Progenitor cell of endocrine pancreas (in vitro differentiated cells): ENCODE measurements around the gene BMS1. TPM values are rescaled to one million over a fixed set of nuclear protein-coding genes. Genes with fewer than 3 reads are reported as not detected.

Experiments
- DNase-seq: peaks from one replicate; pipeline ENCODE4 v3.0.0; 2021; ENCODE audit warnings: low spot score; ENCODE audit not compliant: unreplicated experiment
- H3K27ac Mint-ChIP-seq: 2 replicates; pipeline ENCODE4 v1.8.0; 2021; ENCODE audit warnings: mild to moderate bottlenecking, moderate library complexity, mixed read lengths
- H3K27me3 Mint-ChIP-seq: 2 replicates; pipeline ENCODE4 v1.8.0; 2021; ENCODE audit warnings: mixed read lengths
- H3K36me3 Mint-ChIP-seq: 2 replicates; pipeline ENCODE4 v1.8.0; 2022; ENCODE audit warnings: mixed read lengths; ENCODE audit not compliant: insufficient read depth
- H3K4me1 Mint-ChIP-seq: 2 replicates; pipeline ENCODE4 v1.8.0; 2021; ENCODE audit warnings: low read depth, mixed read lengths
- H3K4me3 Mint-ChIP-seq: 2 replicates; pipeline ENCODE4 v1.8.0; 2021; ENCODE audit warnings: low read depth, mild to moderate bottlenecking, moderate library complexity, mixed read lengths
- H3K9me3 Mint-ChIP-seq: 2 replicates; pipeline ENCODE4 v1.8.0; 2021; ENCODE audit warnings: low read depth, mixed read lengths
- CTCF ChIP-seq: fragments of 200-600 bp; sonication (generic); IDR thresholded peaks from one replicate; pipeline ENCODE4 v1.5.0; 2021; ENCODE audit warnings: antibody characterized with exemption, mild to moderate bottlenecking; ENCODE audit not compliant: unreplicated experiment
- total RNA-seq: library from RNA; stranded (reverse); gene quantifications from 2 replicates; pipeline ENCODE4 v1.2.1, GENCODE V29; 2021

The BMS1 gene
- total RNA-seq, 1 donor from 2014 or later: 22.4 TPM

DNA sequence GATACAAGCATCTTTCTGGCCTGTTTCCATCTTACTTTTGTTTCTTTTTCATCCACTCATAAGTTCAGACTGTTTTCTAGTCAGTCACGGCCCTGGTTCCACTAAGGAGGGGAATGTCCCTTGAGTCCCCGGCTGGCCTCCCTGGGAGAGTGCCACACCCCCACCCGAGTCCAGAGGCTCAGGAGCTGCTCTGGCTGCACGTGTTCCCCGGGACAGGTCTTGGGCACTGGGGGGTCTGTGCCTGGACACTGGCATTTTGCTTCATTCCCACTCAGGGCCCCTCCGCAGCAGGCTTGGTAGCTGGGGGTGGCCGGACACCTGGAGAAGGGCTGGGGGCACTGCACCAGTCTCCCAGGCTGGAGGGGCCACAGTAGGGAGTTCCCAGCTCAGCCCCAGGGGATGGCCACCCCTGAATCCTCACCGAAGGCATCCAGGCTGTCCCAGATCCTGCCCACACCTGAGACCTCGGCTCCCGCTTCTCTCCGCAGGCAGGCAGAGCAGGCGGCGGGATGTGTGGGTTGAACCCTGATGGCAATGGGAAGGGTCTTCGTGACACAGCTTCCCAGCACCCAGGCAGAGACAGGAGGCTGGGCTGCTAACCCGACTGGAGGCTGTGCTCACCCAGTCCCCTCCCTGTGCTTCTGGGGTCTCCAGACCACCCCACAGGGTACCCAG lies 92.3 kb downstream of the BMS1 start:
- Mint-ChIP-seq H3K27ac (no peak overlapping the region), H3K4me3 (no peak overlapping the region), H3K27me3 (peaks cover 14% of the 10 kb centered on the region), H3K4me1 (no peaks in the 10 kb centered on the region), H3K9me3 (no peaks in the 10 kb centered on the region), H3K36me3 (no peaks in the 10 kb centered on the region)
- no peak for DNase-seq
- TF ChIP-seq CTCF: no peak

DNA sequence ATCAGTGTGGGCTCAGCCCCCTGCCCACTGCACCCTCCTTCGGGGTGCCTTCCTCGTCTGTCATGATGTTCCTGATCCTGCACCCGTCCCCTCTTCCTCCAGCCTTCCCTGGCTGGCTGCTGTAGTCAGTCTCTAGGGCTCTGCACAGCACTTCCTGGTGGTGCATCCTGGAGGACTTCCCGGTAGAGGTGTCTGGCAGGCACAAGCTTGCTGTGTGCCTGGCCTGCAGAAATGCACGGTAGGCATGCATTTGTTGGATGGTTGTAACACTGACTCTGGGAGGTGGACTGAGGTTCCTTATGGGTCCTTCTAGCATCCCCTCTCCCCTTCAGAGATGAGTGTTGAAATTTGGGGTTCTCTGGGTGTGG lies 92.8 kb downstream of the BMS1 start:
- no peak for DNase-seq
- H3K4me3 Mint-ChIP-seq: no peak overlapping the region
- H3K36me3 Mint-ChIP-seq: no peaks in the 10 kb centered on the region
- H3K9me3 Mint-ChIP-seq: no peaks in the 10 kb centered on the region
- H3K4me1 Mint-ChIP-seq: no peaks in the 10 kb centered on the region
- TF ChIP-seq CTCF: no peak
- peaks cover 9% of the 10 kb centered on the region for H3K27me3 Mint-ChIP-seq
- no peak overlapping the region for H3K27ac Mint-ChIP-seq

DNA sequence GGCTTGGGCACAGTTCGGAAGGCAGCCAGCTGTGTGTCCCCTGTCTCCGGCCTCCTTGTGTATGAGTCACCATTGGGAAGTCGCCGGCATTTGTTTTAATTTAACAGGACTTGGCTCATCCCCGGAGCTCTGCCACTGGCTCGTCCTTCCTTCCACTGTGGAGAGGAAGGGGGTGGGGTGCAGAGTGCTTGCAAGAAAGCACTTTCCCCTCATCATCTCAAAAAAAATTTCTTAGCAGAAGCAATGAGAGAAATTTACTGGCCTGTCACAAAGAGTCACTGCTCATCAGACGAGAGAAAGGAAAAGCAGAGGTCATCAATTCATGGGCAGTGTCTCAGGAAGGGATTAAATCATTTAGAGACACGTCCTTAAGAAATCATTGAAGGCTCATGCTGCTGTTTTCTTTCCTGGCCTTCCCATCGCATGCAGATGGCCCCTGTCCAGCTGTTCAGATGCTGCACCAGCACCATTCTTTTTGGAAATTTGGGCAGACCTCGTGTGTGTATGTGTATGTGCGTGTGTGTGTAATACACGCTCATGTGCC lies 93.3 kb downstream of the BMS1 start:
- DNase-seq: no peak
- TF ChIP-seq CTCF: no peak

GRCh38 chr10:42876476-42876875 lies 93.9 kb downstream of the BMS1 start:
- TF ChIP-seq CTCF: no peak

More for the DNA sequence above, 93.3 kb downstream of the BMS1 start:
- Mint-ChIP-seq H3K9me3 (no peaks in the 10 kb centered on the region), H3K27ac (no peak overlapping the region), H3K4me3 (no peak overlapping the region), H3K4me1 (no peaks in the 10 kb centered on the region), H3K27me3 (peaks cover 9% of the 10 kb centered on the region), H3K36me3 (no peaks in the 10 kb centered on the region)

GRCh38 chr10:42876945-42877344 lies 94.3 kb downstream of the BMS1 start:
- Mint-ChIP-seq H3K9me3 (peaks cover 5% of the 10 kb centered on the region), H3K36me3 (no peaks in the 10 kb centered on the region), H3K27ac (no peak overlapping the region), H3K27me3 (peaks cover 13% of the 10 kb centered on the region), H3K4me3 (no peak overlapping the region), H3K4me1 (no peaks in the 10 kb centered on the region)
- no peak for TF ChIP-seq CTCF
- no peak for DNase-seq

More at GRCh38 chr10:42876476-42876875, 93.9 kb downstream of the BMS1 start:
- H3K4me1 Mint-ChIP-seq: no peaks in the 10 kb centered on the region
- no peaks in the 10 kb centered on the region for H3K36me3 Mint-ChIP-seq
- H3K27ac Mint-ChIP-seq: no peak overlapping the region
- H3K9me3 Mint-ChIP-seq: peaks cover 3% of the 10 kb centered on the region
- DNase-seq: no peak
- peaks cover 12% of the 10 kb centered on the region for H3K27me3 Mint-ChIP-seq
- H3K4me3 Mint-ChIP-seq: no peak overlapping the region
